Measurements from ENCODE around the gene MYH13.

MYH13 gene

GRCh38 chr17:10372906-10373305 lies at the start of gene MYH13:
Gene MYH13 (minus strand): TSS chr17:10373006. CDS start chr17:10364530, 8,476 bp downstream.
- Histone ChIP-seq H3K4me1 (ENCODE audit: insufficient read depth, low read length) (no peaks in the 10 kb centered on the region), H3K27me3 (ENCODE audit: control insufficient read depth in 1 of 2, insufficient read depth in 2 of 2, low read length in 2 of 2) (no peaks in the 10 kb centered on the region), H3K9me3 (ENCODE audit: low read length) (no peaks in the 10 kb centered on the region), H3K4me3 (ENCODE audit: low read depth in 1 of 2, low read length in 2 of 2) (no peak within 1 kb of the TSS), H3K27ac (ENCODE audit: low read depth, low read length) (no peak within 1 kb of the TSS), H3K36me3 (ENCODE audit: insufficient read depth, low read length) (no peaks in the 10 kb centered on the region), H3K9ac (ENCODE audit: low read length) (no peak within 1 kb of the TSS)

GRCh38 chr17:10421900-10422542 lies 49.2 kb upstream of the MYH13 start, which contains the start of gene MYH8:
Gene MYH8 (minus strand): TSS chr17:10421950. CDS start chr17:10420227, 1,723 bp downstream.
- no peaks in the 10 kb centered on the region for H3K36me3 ChIP-seq (ENCODE audit: insufficient read depth, low read length)
- no peaks in the 10 kb centered on the region for H3K9me3 ChIP-seq (ENCODE audit: low read length)
- H3K27ac ChIP-seq (ENCODE audit: low read depth, low read length), result no peak within 1 kb of the TSS
- no peaks in the 10 kb centered on the region for H3K27me3 ChIP-seq (ENCODE audit: control insufficient read depth in 1 of 2, insufficient read depth in 2 of 2, low read length in 2 of 2)
- no peak within 1 kb of the TSS for H3K9ac ChIP-seq (ENCODE audit: low read length)
- H3K4me1 ChIP-seq (ENCODE audit: insufficient read depth, low read length), result no peaks in the 10 kb centered on the region
- H3K4me3 ChIP-seq (ENCODE audit: low read depth in 1 of 2, low read length in 2 of 2), result no peak within 1 kb of the TSS

- Histone ChIP-seq H3K9ac (ENCODE audit: low read length) (no peak overlapping the region), H3K9me3 (ENCODE audit: low read length) (no peaks in the 10 kb centered on the region), H3K4me3 (ENCODE audit: low read depth in 1 of 2, low read length in 2 of 2) (no peak overlapping the region), H3K27ac (ENCODE audit: low read depth, low read length) (no peak overlapping the region), H3K36me3 (ENCODE audit: insufficient read depth, low read length) (no peaks in the 10 kb centered on the region), H3K27me3 (ENCODE audit: control insufficient read depth in 1 of 2, insufficient read depth in 2 of 2, low read length in 2 of 2) (no peaks in the 10 kb centered on the region), H3K4me1 (ENCODE audit: insufficient read depth, low read length) (no peaks in the 10 kb centered on the region)
These were observed 48.4 kb upstream of the MYH13 start for GRCh38 chr17:10421211-10421610.

GRCh38 chr17:10420811-10421210 lies 48.0 kb upstream of the MYH13 start:
- no peaks in the 10 kb centered on the region for H3K36me3 ChIP-seq (ENCODE audit: insufficient read depth, low read length)
- no peak overlapping the region for H3K27ac ChIP-seq (ENCODE audit: low read depth, low read length)
- no peaks in the 10 kb centered on the region for H3K27me3 ChIP-seq (ENCODE audit: control insufficient read depth in 1 of 2, insufficient read depth in 2 of 2, low read length in 2 of 2)
- no peak overlapping the region for H3K9ac ChIP-seq (ENCODE audit: low read length)
- H3K9me3 ChIP-seq (ENCODE audit: low read length), result no peaks in the 10 kb centered on the region
- H3K4me3 ChIP-seq (ENCODE audit: low read depth in 1 of 2, low read length in 2 of 2), result no peak overlapping the region
- no peaks in the 10 kb centered on the region for H3K4me1 ChIP-seq (ENCODE audit: insufficient read depth, low read length)

GRCh38 chr17:10417431-10417830 lies 44.6 kb upstream of the MYH13 start:
- Histone ChIP-seq H3K9me3 (ENCODE audit: low read length) (no peaks in the 10 kb centered on the region), H3K4me1 (ENCODE audit: insufficient read depth, low read length) (no peaks in the 10 kb centered on the region), H3K4me3 (ENCODE audit: low read depth in 1 of 2, low read length in 2 of 2) (no peak overlapping the region), H3K36me3 (ENCODE audit: insufficient read depth, low read length) (no peaks in the 10 kb centered on the region), H3K27ac (ENCODE audit: low read depth, low read length) (no peak overlapping the region), H3K9ac (ENCODE audit: low read length) (no peak overlapping the region), H3K27me3 (ENCODE audit: control insufficient read depth in 1 of 2, insufficient read depth in 2 of 2, low read length in 2 of 2) (no peaks in the 10 kb centered on the region)

- Histone ChIP-seq H3K4me1 (ENCODE audit: insufficient read depth, low read length) (no peaks in the 10 kb centered on the region), H3K27me3 (ENCODE audit: control insufficient read depth in 1 of 2, insufficient read depth in 2 of 2, low read length in 2 of 2) (no peaks in the 10 kb centered on the region), H3K9me3 (ENCODE audit: low read length) (no peaks in the 10 kb centered on the region), H3K4me3 (ENCODE audit: low read depth in 1 of 2, low read length in 2 of 2) (no peak overlapping the region), H3K27ac (ENCODE audit: low read depth, low read length) (no peak overlapping the region), H3K9ac (ENCODE audit: low read length) (no peak overlapping the region), H3K36me3 (ENCODE audit: insufficient read depth, low read length) (no peaks in the 10 kb centered on the region)
These were observed 42.4 kb upstream of the MYH13 start for GRCh38 chr17:10415161-10415560.

GRCh38 chr17:10403589-10403988 lies 30.8 kb upstream of the MYH13 start:
- H3K4me1 ChIP-seq (ENCODE audit: insufficient read depth, low read length), result no peaks in the 10 kb centered on the region
- no peaks in the 10 kb centered on the region for H3K27me3 ChIP-seq (ENCODE audit: control insufficient read depth in 1 of 2, insufficient read depth in 2 of 2, low read length in 2 of 2)
- no peak overlapping the region for H3K4me3 ChIP-seq (ENCODE audit: low read depth in 1 of 2, low read length in 2 of 2)
- no peak overlapping the region for H3K27ac ChIP-seq (ENCODE audit: low read depth, low read length)
- no peaks in the 10 kb centered on the region for H3K36me3 ChIP-seq (ENCODE audit: insufficient read depth, low read length)
- H3K9me3 ChIP-seq (ENCODE audit: low read length), result no peaks in the 10 kb centered on the region
- H3K9ac ChIP-seq (ENCODE audit: low read length), result no peak overlapping the region

- no peaks in the 10 kb centered on the region for H3K36me3 ChIP-seq (ENCODE audit: insufficient read depth, low read length)
- H3K4me3 ChIP-seq (ENCODE audit: low read depth in 1 of 2, low read length in 2 of 2), result no peak overlapping the region
These were observed 25.5 kb upstream of the MYH13 start for GRCh38 chr17:10398352-10398751.

GRCh38 chr17:10396524-10397163 lies 23.8 kb upstream of the MYH13 start:
- Histone ChIP-seq H3K27ac (ENCODE audit: low read depth, low read length) (no peak overlapping the region), H3K9me3 (ENCODE audit: low read length) (no peaks in the 10 kb centered on the region), H3K36me3 (ENCODE audit: insufficient read depth, low read length) (no peaks in the 10 kb centered on the region), H3K27me3 (ENCODE audit: control insufficient read depth in 1 of 2, insufficient read depth in 2 of 2, low read length in 2 of 2) (no peaks in the 10 kb centered on the region), H3K4me1 (ENCODE audit: insufficient read depth, low read length) (no peaks in the 10 kb centered on the region), H3K4me3 (ENCODE audit: low read depth in 1 of 2, low read length in 2 of 2) (no peak overlapping the region), H3K9ac (ENCODE audit: low read length) (no peak overlapping the region)

More at GRCh38 chr17:10398352-10398751, 25.5 kb upstream of the MYH13 start:
- H3K9ac ChIP-seq (ENCODE audit: low read length), result no peak overlapping the region
- no peaks in the 10 kb centered on the region for H3K9me3 ChIP-seq (ENCODE audit: low read length)
- no peaks in the 10 kb centered on the region for H3K4me1 ChIP-seq (ENCODE audit: insufficient read depth, low read length)
- no peaks in the 10 kb centered on the region for H3K27me3 ChIP-seq (ENCODE audit: control insufficient read depth in 1 of 2, insufficient read depth in 2 of 2, low read length in 2 of 2)
- H3K27ac ChIP-seq (ENCODE audit: low read depth, low read length), result no peak overlapping the region

GRCh38 chr17:10394201-10394887 lies 21.5 kb upstream of the MYH13 start:
- H3K27ac ChIP-seq (ENCODE audit: low read depth, low read length), result no peak overlapping the region
- H3K4me1 ChIP-seq (ENCODE audit: insufficient read depth, low read length), result no peaks in the 10 kb centered on the region
- no peaks in the 10 kb centered on the region for H3K9me3 ChIP-seq (ENCODE audit: low read length)
- H3K27me3 ChIP-seq (ENCODE audit: control insufficient read depth in 1 of 2, insufficient read depth in 2 of 2, low read length in 2 of 2), result no peaks in the 10 kb centered on the region
- no peak overlapping the region for H3K9ac ChIP-seq (ENCODE audit: low read length)
- H3K36me3 ChIP-seq (ENCODE audit: insufficient read depth, low read length), result no peaks in the 10 kb centered on the region
- no peak overlapping the region for H3K4me3 ChIP-seq (ENCODE audit: low read depth in 1 of 2, low read length in 2 of 2)

- H3K27me3 ChIP-seq (ENCODE audit: control insufficient read depth in 1 of 2, insufficient read depth in 2 of 2, low read length in 2 of 2), result no peaks in the 10 kb centered on the region
- no peaks in the 10 kb centered on the region for H3K36me3 ChIP-seq (ENCODE audit: insufficient read depth, low read length)
- no peak overlapping the region for H3K4me3 ChIP-seq (ENCODE audit: low read depth in 1 of 2, low read length in 2 of 2)
- no peaks in the 10 kb centered on the region for H3K4me1 ChIP-seq (ENCODE audit: insufficient read depth, low read length)
- H3K27ac ChIP-seq (ENCODE audit: low read depth, low read length), result no peak overlapping the region
- H3K9me3 ChIP-seq (ENCODE audit: low read length), result no peaks in the 10 kb centered on the region
- no peak overlapping the region for H3K9ac ChIP-seq (ENCODE audit: low read length)
These were observed 20.1 kb upstream of the MYH13 start for GRCh38 chr17:10392880-10393279.
